Right atrium auricular region (tissue), 2 donors: ENCODE results near the gene CIB2. TPM values are rescaled to one million over a fixed set of nuclear protein-coding genes. Genes with fewer than 3 reads are reported as not detected.

ENCODE experiments used
- DNase-seq: peaks from one replicate; pipeline ENCODE4 v3.0.0-alpha.2; 2019; ENCODE audit warnings: low spot score
- H3K27ac ChIP-seq, 2 donors: fragments of 200-600 bp; sonication (generic); 1 replicate in 1 of 2; 2 replicates in 1 of 2; pipeline ENCODE4 v1.5.1; 2016 to 2019
- H3K27me3 ChIP-seq, 2 donors: fragments of 200-600 bp; sonication (generic); one replicate each; pipeline versions ENCODE4 v1.5.1 to v1.6.0; 2017 to 2019
- H3K36me3 ChIP-seq: fragments of 200-600 bp; sonication (generic); one replicate; pipeline ENCODE4 v1.5.1; 2016
- H3K4me1 ChIP-seq, 2 donors: fragments of 200-600 bp; sonication (generic); one replicate each; pipeline versions ENCODE4 v1.5.1 to v1.6.0; 2017 to 2019
- H3K4me3 ChIP-seq, 2 donors: fragments of 200-600 bp; sonication (generic); 1 replicate in 1 of 2; 2 replicates in 1 of 2; pipeline ENCODE4 v1.5.1; 2017 to 2019; ENCODE audit warnings: mild to moderate bottlenecking in 1 of 2, moderate library complexity in 1 of 2
- H3K9me3 ChIP-seq, 2 donors: fragments of 200-600 bp; sonication (generic); one replicate each; pipeline ENCODE4 v1.5.1; 2019
- total RNA-seq, 2 donors: library from RNA; depleted of rRNA; stranded (reverse); fragments of >200 nt; gene quantifications; one replicate each; pipeline ENCODE4 v1.1.0, GENCODE V29; 2016
- TF ChIP-seq, protein P1 (sequence below), 2 donors: fragments of 200-600 bp; sonication (generic); IDR thresholded peaks; one replicate each; pipeline ENCODE4 v1.5.1; 2019; ENCODE audit warnings: antibody characterized with exemption in 2 of 2

Gene CIB2
- total RNA-seq, 2 donors from 2014 or later: 37.2 to 38.6 TPM

DNA sequence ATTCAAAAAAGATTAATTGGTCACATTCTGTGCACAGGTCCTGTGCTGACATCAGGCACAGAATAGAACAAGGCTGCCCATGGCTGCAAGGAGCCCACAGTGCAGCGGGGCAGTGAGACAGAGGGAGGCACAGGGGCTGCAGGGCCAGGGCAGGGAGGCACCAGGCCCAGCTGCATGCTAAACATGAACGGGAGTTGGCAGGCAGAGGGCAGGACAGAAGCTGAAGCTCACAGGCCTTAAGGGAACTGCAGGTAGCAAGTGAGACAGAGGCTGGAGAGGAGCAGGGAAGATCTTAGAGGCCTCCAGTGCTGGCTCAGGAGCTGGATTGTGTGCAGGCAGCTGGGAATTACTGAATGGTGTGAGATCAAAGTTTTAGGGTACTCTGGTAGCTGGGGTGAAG is 44.1 kb upstream of the CIB2 start:
- Histone ChIP-seq H3K27ac (no peak overlapping the region), H3K27me3 (no peaks in the 10 kb centered on the region), H3K9me3 (no peaks in the 10 kb centered on the region), H3K36me3 (peaks cover 26% of the 10 kb centered on the region), H3K4me1 (peaks cover 0 to 11% of the 10 kb centered on the region in 2 donors), H3K4me3 (no peak overlapping the region)
- DNase-seq: no peak
- TF ChIP-seq, protein P1, sequence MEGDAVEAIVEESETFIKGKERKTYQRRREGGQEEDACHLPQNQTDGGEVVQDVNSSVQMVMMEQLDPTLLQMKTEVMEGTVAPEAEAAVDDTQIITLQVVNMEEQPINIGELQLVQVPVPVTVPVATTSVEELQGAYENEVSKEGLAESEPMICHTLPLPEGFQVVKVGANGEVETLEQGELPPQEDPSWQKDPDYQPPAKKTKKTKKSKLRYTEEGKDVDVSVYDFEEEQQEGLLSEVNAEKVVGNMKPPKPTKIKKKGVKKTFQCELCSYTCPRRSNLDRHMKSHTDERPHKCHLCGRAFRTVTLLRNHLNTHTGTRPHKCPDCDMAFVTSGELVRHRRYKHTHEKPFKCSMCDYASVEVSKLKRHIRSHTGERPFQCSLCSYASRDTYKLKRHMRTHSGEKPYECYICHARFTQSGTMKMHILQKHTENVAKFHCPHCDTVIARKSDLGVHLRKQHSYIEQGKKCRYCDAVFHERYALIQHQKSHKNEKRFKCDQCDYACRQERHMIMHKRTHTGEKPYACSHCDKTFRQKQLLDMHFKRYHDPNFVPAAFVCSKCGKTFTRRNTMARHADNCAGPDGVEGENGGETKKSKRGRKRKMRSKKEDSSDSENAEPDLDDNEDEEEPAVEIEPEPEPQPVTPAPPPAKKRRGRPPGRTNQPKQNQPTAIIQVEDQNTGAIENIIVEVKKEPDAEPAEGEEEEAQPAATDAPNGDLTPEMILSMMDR (IDR thresholded peaks at IDR 0.05): no peak

DNA sequence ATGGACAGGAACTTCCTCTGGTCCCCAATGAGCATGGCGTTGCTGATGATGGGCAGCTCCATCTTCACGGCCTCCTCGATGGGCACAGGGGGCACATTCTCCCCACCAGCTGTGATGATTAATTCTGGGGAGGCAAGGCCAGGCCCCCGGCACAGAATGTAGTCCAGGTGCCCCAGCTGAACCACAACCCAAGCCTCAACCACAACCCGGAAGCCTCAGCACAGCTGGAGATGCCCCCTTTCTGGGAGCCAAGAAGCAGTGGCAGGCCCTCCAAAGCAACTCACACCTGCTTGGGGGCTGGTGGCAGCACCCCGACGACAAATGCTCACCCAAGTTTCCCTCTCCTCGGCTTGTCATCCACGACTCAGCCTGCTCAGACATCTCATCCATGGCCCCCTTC is 43.2 kb upstream of the CIB2 start:
- H3K27ac ChIP-seq: no peak overlapping the region
- peaks cover 0 to 11% of the 10 kb centered on the region in 2 donors for H3K4me1 ChIP-seq
- TF ChIP-seq, protein P1 (IDR thresholded peaks at IDR 0.05): no peak
- peaks cover 35% of the 10 kb centered on the region for H3K36me3 ChIP-seq
- DNase-seq: no peak
- no peak overlapping the region for H3K4me3 ChIP-seq
- H3K27me3 ChIP-seq: no peaks in the 10 kb centered on the region
- H3K9me3 ChIP-seq: no peaks in the 10 kb centered on the region

DNA sequence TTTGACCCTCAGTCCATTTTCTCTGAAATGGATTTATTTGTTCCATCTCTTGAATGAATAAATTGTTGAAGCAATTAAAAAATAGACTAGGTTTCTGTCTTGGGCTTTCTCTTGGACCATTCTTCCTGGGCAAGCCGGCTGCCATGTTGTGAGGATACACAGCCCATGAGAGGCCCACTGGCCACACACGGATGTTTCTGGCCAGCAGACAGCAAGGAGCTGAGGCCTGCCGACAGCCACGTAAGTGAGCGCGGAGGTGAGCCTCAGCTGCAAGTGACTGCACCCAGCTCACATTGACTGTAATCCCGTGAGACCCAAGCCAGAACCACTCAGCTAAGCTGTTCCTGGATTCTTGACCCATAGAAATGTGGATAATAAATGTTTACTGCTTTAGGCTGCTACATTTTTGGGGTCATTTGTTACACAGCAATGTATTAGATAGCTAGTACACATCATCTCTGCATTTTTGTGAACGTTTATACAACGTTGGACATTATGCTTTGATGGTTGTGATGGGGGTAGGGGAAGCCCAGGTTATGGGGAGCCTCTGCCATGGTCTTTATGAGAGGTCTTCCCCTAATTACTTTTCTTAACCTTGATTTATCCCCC is 40.7 kb upstream of the CIB2 start:
- Histone ChIP-seq H3K4me3 (no peak overlapping the region), H3K9me3 (no peaks in the 10 kb centered on the region), H3K27ac (no peak overlapping the region), H3K27me3 (no peaks in the 10 kb centered on the region), H3K4me1 (peaks cover 0 to 11% of the 10 kb centered on the region in 2 donors), H3K36me3 (peaks cover 59% of the 10 kb centered on the region)
- DNase-seq: no peak
- TF ChIP-seq, protein P1 (IDR thresholded peaks at IDR 0.05): no peak

- Histone ChIP-seq H3K27me3 (no peaks in the 10 kb centered on the region), H3K4me3 (no peak overlapping the region), H3K9me3 (no peaks in the 10 kb centered on the region), H3K27ac (peak overlapping the region; percentile 13 to 50), H3K36me3 (peaks cover 68% of the 10 kb centered on the region), H3K4me1 (peaks cover 0 to 11% of the 10 kb centered on the region in 2 donors)
- DNase-seq: no peak
- TF ChIP-seq, protein P1 (IDR thresholded peaks at IDR 0.05): no peak
Measured at GRCh38 chr15:78170848-78171773, 39.9 kb upstream of the CIB2 start.

DNA sequence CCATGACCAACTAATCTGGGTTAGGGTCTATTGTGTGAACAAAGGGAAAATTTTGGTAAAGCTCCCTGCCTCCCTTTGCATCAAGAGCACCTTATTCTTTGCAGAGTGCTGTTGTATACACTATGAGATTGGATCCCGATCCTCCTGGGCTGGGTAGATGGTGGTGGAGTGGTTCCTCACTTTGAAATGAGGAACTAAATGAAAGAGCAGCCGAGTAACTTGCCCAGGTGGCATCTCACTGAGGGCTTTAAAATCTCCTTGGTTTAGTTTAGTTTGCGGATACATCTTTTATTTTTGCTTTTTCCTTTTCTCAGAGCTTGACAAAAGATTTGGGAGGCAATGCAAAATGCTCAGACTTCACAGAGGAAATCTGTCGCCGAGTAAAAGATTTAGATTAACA is 37.4 kb upstream of the CIB2 start:
- peaks cover 93% of the 10 kb centered on the region for H3K36me3 ChIP-seq
- H3K27me3 ChIP-seq: no peaks in the 10 kb centered on the region
- no peaks in the 10 kb centered on the region for H3K9me3 ChIP-seq
- no peak overlapping the region for H3K27ac ChIP-seq
- peaks cover 0 to 11% of the 10 kb centered on the region in 2 donors for H3K4me1 ChIP-seq
- H3K4me3 ChIP-seq: no peak overlapping the region
- no peak for DNase-seq
- TF ChIP-seq, protein P1 (IDR thresholded peaks at IDR 0.05): no peak
